Measurements from ENCODE around the gene SLC35D3.
A peak's percentile ranks its signal among the peaks of the same experiment; 100 is the strongest.
"Not testable (repeated sequence)": the region's sequence is repeated elsewhere in the genome, so short reads cannot be mapped to it uniquely, and the experiment has no call there.

Gene SLC35D3, protein sequence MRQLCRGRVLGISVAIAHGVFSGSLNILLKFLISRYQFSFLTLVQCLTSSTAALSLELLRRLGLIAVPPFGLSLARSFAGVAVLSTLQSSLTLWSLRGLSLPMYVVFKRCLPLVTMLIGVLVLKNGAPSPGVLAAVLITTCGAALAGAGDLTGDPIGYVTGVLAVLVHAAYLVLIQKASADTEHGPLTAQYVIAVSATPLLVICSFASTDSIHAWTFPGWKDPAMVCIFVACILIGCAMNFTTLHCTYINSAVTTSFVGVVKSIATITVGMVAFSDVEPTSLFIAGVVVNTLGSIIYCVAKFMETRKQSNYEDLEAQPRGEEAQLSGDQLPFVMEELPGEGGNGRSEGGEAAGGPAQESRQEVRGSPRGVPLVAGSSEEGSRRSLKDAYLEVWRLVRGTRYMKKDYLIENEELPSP

GRCh38 chr6:136921936-136922684, at the start of gene SLC35D3:
TSS of gene SLC35D3 (plus strand) at chr6:136922301. CDS start at chr6:136922429, 128 bp downstream.
- no peak for DNase-seq (ENCODE audit: low read depth in 3 of 3)

- no peak for DNase-seq (ENCODE audit: low read depth in 3 of 3)
These were observed 48.4 kb upstream of the SLC35D3 start for GRCh38 chr6:136873748-136874147.

DNA sequence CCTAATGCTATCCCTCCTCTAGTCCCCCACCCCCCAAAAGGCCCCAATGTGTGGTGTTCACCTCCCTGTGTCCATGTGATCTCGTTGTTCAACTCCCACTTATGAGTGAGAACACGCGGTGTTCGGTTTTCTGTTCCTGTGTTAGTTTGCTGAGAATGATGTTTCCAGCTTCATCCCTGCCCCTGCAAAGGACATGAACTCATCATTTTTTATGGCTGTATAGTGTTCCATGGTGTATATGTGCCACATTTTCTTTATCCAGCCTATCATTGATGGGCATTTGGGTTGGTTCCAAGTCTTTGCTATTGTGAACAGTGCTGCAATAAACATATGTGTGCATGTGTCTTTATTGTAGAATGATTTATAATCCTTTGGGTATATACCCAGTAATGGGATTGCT, 45.6 kb upstream of the SLC35D3 start:
- not testable (repeated sequence) for DNase-seq (ENCODE audit: low read depth in 3 of 3)

DNA sequence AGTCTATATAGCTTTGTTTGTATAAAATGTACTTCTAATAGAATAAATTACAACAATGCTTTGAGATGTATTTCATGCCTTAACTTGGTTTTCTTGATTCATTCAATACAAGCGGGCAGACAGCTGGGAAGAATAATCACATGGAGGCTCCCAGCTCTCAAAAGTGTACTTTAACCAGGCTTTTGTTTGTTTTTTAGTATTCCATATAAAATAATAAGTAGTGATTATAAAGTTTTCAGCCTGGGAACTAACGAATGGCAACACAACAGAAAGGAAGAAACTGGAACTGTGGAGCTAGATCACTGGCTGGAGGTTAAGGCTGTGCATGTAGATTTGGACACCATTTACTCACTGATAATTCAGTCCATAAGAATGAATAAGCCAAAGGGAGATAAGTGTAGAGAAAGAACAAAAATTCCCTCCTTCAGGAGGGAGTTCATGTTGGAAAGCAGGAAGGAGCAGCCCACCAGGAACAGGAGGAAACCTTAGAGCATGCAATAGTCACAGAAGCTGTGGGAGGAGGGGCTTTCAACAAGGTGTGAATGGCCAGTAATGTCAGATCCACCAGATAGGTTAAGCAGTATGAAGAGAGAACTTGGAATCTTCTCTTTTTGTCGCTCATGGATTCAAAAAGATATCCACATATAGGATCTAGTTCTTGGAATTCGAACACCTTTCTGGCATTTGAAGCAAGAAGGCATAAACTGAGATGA, 41.2 kb upstream of the SLC35D3 start:
- DNase-seq (ENCODE audit: low read depth in 3 of 3), result no peak

DNA sequence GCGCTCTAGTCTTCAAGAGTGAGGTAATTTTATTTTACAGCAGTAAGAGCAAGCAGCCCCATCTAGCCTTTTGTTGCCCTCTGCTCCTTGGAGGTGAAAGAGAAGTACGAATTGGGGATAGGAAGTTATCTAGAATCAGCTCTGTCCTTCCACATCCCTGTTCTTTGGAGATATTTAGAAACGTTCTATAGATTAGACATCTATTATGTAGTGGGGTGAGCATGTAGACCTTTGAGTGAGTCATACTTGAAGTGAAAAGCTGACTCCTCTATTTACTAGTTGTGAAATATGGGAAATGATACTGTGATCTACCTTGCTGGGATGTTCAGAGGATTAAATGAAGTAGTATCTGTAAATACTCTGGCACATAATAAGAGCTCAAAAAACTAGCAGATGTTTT, 36.0 kb upstream of the SLC35D3 start:
- DNase-seq (ENCODE audit: low read depth in 3 of 3), result no peak

DNA sequence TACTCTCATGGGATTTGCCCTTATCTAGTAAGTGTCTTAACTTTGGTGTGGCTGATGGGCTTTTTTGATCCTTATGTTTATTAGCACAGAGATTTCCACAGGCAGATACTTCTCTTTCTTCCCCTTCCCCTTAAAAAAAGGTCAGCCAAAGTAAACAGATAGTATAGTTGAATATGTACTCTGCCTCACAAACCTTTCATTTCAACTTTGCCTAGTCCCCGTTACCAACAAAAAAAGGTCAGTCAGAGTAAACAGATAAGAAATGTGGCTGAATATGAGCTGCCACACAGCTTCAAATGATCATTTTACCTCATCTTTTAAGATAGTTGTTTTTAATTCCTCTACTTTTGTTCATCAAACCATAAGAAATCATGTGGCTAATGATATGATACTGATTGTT, 34.1 kb upstream of the SLC35D3 start:
- no peak for DNase-seq (ENCODE audit: low read depth in 3 of 3)

DNA sequence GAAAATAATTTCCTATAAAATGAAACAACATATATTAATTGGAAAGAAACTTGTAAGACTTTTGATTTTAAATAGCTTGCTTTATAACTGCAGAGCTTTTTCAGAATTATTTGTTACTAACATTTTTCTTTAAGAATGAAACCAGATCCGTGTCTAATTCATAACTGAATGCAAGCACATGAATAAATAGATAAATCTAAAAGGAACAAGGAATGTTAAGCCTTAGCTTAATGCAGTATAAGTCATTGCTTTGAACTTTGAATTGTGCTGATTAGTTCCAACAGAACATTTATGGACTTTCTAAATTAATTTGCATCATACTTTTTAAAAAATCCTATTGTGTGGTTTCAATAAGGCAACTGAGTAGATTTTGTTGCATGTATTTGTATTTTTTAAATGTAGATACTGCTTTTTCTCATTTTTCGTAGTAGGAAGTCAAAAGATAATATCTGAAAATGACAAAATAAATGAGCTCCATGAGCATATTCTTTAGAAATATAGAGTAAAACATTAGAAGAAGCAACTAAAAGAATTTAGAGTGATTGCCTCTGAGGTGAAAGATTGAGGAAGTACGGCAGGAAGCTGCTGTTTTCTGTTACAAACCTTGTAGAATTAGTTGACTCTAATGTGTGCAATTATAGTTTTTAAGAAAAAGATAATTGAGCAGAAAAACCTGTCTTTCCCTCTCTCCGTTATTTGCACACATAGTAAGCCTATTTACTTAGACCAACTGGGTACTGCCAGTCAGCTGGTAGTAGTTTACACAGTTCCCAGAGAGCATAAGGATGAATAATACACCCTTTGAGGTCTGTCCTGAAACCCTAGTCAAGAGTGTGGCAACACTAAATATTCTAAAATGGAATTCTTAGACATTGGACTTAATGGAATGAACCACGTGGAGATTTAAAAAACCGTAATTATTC, 32.6 kb upstream of the SLC35D3 start:
- DNase-seq (ENCODE audit: low read depth in 3 of 3), result no peak

DNA sequence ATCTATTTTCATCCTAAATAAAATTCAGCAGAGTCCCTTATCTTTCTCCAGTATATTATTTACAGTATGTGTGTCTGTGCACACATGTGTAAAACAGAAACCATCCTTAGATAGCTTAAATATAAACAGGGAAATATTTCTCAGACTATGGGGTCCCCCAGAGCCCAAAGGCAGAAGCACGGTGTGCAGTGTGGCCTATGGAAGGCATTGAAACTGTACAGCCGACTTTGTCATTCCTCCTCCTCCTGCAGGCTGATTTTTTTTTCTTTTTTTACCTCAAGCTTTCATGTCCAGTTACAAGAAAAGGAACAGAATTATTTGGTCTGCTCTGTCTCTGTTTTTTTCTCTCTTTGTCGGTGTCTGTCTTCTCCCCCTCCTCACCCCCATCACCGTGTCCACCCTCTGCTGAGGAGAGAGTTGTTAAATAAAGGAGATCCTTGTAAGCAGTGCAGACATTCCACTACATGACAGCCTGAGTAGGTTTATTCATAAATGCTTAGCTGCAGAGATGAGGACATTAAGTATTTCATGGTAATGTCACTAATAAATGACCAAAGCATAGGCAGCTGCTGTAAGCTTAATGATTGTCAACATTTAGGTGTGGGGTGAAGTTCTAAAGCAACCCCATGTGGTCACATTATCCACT, 31.8 kb upstream of the SLC35D3 start:
- no peak for DNase-seq (ENCODE audit: low read depth in 3 of 3)

GRCh38 chr6:136890986-136891385, 31.1 kb upstream of the SLC35D3 start:
- DNase-seq (ENCODE audit: low read depth in 3 of 3), result no peak

GRCh38 chr6:136893187-136893586, 28.9 kb upstream of the SLC35D3 start:
- no peak for DNase-seq (ENCODE audit: low read depth in 3 of 3)

DNA sequence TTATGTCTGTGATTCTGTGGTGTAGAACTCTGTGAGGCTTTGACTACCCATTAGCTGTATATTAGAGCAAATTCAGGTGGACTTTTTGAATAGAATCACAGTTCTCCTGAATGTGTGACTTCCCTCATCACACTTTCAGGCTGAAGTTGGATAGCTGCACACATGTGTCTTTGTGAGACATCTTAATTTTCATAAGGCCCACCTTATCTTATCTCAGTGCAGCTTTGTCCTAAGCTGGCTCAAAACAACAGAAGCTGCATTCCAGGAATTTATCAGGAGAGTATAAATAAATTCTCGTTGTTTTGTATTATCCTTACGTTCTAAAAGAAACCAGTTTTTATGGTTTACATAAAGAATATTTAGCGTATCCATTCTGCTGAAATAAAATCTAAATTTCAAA, 26.2 kb upstream of the SLC35D3 start:
- DNase-seq (ENCODE audit: low read depth in 3 of 3), result no peak

DNA sequence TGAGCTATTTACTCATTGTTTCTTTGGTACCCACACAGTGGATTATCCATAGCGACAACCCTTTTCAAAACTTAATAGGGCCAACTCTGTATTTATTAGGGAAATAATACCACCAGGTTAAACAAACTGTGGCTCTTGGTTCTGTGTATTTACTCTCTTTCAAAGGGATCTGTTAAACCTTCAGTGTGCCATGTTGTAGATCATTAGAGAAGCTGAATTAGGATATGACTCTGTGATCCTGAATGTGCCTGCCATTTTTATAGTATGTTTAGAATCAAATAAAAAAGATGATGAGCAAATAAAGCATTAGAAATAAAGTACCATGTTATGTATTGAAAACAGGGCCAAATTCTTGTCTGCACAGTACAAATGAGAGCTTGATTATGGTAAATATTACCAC, 25.0 kb upstream of the SLC35D3 start:
- no peak for DNase-seq (ENCODE audit: low read depth in 3 of 3)

DNA sequence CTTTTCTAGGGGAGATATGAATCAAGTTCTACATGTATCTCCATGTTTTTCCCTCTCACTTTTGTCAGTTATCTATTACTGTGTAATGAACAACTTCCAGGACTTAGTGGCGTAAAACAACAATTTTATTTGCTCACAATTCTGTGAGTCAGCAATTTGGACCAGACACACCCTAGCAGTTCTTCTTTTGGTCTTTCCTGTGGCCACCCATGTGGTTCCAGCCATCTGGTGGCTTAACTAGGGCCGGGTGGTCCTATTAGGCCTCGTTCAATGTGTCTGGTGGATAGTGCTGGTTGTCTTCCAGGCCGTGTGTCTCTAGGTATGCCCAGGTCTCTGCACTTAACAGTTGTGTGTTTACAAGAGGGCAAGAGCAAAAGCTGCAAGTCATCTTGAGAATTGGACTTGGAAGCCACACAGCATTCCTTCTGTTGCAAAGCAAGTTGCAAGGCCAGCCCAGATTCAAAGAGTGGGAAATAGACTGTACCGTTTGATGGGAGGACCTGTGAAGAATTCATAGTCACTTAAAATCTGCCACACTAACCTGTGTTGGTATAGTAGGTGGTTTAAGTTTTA, 20.8 kb upstream of the SLC35D3 start:
- no peak for DNase-seq (ENCODE audit: low read depth in 3 of 3)

DNA sequence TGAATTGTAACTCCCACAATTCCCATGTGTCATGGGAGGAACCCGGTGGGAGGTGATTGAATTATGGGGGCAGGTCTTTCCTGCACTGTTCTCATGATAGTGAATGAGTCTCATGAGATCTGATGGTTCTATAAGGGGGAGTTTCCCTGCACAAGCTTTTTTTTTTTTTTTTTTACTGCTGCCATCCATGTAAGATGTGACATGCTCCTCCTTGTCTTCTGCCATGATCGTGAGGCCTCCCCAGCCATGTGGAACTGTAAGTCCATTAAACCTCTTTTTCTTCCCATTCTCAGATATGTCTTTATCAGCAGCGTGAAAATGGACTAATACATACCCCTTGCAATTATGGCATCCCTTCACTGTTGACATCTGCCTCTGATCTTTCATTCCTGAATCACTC, 17.6 kb upstream of the SLC35D3 start:
- not testable (repeated sequence) for DNase-seq (ENCODE audit: low read depth in 3 of 3)

GRCh38 chr6:136914947-136915346, 7.2 kb upstream of the SLC35D3 start:
- no peak for DNase-seq (ENCODE audit: low read depth in 3 of 3)

DNA sequence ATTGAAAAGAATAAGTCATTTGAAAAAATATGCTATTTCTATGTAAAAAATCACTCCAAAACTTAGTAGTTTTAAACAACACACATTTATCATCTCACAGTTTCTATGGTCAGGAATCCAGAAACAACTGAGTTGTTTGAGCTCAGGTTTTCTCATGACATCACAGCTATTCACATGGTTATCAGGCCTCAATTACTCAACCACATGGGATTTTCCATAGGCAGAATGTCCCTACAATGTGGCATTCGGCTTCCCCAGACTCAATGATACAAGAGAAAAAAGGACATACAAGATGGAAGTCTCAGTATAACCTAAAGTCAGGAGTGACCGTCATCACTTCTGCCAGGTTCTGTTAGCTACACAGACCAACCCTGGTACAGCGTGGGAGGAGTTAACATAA, 3.4 kb upstream of the SLC35D3 start:
- no peak for DNase-seq (ENCODE audit: low read depth in 3 of 3)

GRCh38 chr6:136920216-136920615, 1.9 kb upstream of the SLC35D3 start:
- no peak for DNase-seq (ENCODE audit: low read depth in 3 of 3)

- peak in 1 of 3 experiments; percentile 22 for DNase-seq (ENCODE audit: low read depth in 3 of 3)
These were observed 1.3 kb upstream of the SLC35D3 start for GRCh38 chr6:136920671-136921380.

GRCh38 chr6:136921381-136921935, 643 bp upstream of the SLC35D3 start:
- DNase-seq (ENCODE audit: low read depth in 3 of 3), result no peak

DNA sequence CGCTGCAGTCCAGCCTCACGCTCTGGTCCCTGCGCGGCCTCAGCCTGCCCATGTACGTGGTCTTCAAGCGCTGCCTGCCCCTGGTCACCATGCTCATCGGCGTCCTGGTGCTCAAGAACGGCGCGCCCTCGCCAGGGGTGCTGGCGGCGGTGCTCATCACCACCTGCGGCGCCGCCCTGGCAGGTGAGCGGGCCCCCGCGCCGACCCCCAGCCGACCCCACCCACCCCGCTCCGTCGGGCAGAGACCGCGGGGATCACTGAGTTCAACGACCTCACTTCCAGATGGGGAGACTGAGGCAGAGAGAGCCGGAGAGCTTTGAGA, 545 bp downstream of the SLC35D3 start:
- no peak for DNase-seq (ENCODE audit: low read depth in 3 of 3)

Data from stimulated activated CD4-positive, alpha-beta T cell treated with anti-CD3 and anti-CD28 coated beads, TNF-alpha, amount 100 ng/mL, for 24 hours (primary cell).